HEK293 (cell line): ENCODE measurements around the gene WDR88.
"Not testable (repeated sequence)": the region's sequence is repeated elsewhere in the genome, so short reads cannot be mapped to it uniquely, and the experiment has no call there.

Experiments
- CTCF ChIA-PET: fragments of 350-600 bp; formaldehyde crosslinking; extraction: SDS; loops from one replicate; lab custom pipeline; 2021; ENCODE audit warnings: antibody characterized with exemption; lab: Yijun Ruan, JAX
- POLR2A ChIA-PET: fragments of 300-600 bp; formaldehyde crosslinking; extraction: SDS; loops from one replicate; lab custom pipeline; 2020; ENCODE audit warnings: antibody characterized with exemption, inconsistent platforms; lab: Yijun Ruan, JAX
- H3K27ac ChIP-seq: fragments of 200-500 bp; sonication (Bioruptor generic); 2 replicates; pipeline ENCODE4 v1.5.1; 2014; ENCODE audit warnings: low read depth, low read length, control low read depth, inconsistent platforms; ENCODE audit errors: extremely low read depth
- H3K36me3 ChIP-seq, 2 experiments: fragments of 200-500 bp in 1 of 2; sonication (Bioruptor generic) in 1 of 2; 1 replicate in 1 of 2; 2 replicates in 1 of 2; pipeline ENCODE4 v1.5.1; 2014 to 2017; ENCODE audit warnings: inconsistent platforms in 2 of 2, low read length in 2 of 2; ENCODE audit not compliant: control insufficient read depth in 2 of 2, insufficient read depth in 1 of 2
- H3K4me1 ChIP-seq: fragments of 200-500 bp; sonication (Bioruptor generic); 2 replicates; pipeline ENCODE4 v1.5.1; 2014; ENCODE audit warnings: mild to moderate bottlenecking, low read length, inconsistent platforms; ENCODE audit not compliant: control insufficient read depth, insufficient read depth
- H3K4me3 ChIP-seq: 2 replicates; pipeline ENCODE4 v1.5.1; 2011; ENCODE audit warnings: low read depth, mild to moderate bottlenecking, control low read depth, low read length, moderate library complexity
- H3K9me3 ChIP-seq: fragments of 200-500 bp; sonication (Bioruptor generic); 2 replicates; pipeline ENCODE4 v1.5.1; 2014; ENCODE audit warnings: low read depth, low read length, inconsistent platforms; ENCODE audit not compliant: control insufficient read depth, insufficient read depth
- BCL11A ChIP-seq: fragments of 450-650 bp; formaldehyde crosslinking; IDR thresholded peaks from 2 replicates; pipeline ENCODE4 v1.5.1; 2016; ENCODE audit warnings: low read depth, missing biosample characterization, missing genetic modification characterization
- GLI2 ChIP-seq: fragments of 450-650 bp; formaldehyde crosslinking; IDR thresholded peaks from 2 replicates; pipeline ENCODE4; 2017; ENCODE audit warnings: missing biosample characterization, missing genetic modification characterization, low read depth, borderline replicate concordance
- PRDM1 ChIP-seq: fragments of 450-650 bp; formaldehyde crosslinking; IDR thresholded peaks from 2 replicates; pipeline ENCODE4; 2016; ENCODE audit warnings: missing biosample characterization, missing genetic modification characterization
- YY2 ChIP-seq: fragments of 450-650 bp; formaldehyde crosslinking; IDR thresholded peaks from 2 replicates; pipeline ENCODE4 v1.5.1; 2016; ENCODE audit warnings: missing biosample characterization, missing genetic modification characterization
- ZBTB44 ChIP-seq: fragments of 450-650 bp; IDR thresholded peaks from 2 replicates; pipeline ENCODE4 v1.5.1; 2018; ENCODE audit warnings: missing biosample characterization, mild to moderate bottlenecking, missing genetic modification characterization
- ZEB2 ChIP-seq: fragments of 450-650 bp; formaldehyde crosslinking; IDR thresholded peaks from 2 replicates; pipeline ENCODE4 v1.5.1; 2016; ENCODE audit warnings: missing biosample characterization, missing genetic modification characterization
- ZFP37 ChIP-seq: fragments of 450-650 bp; formaldehyde crosslinking; IDR thresholded peaks from 2 replicates; pipeline ENCODE4 v1.5.1; 2016; ENCODE audit warnings: missing biosample characterization, missing genetic modification characterization
- ZNF10 ChIP-seq: fragments of 450-650 bp; formaldehyde crosslinking; IDR thresholded peaks from 2 replicates; pipeline ENCODE4 v1.5.1; 2017; ENCODE audit warnings: missing biosample characterization, missing genetic modification characterization
- ZNF121 ChIP-seq: fragments of 450-650 bp; formaldehyde crosslinking; IDR thresholded peaks from 2 replicates; pipeline ENCODE4 v1.5.1; 2016; ENCODE audit warnings: missing biosample characterization, missing genetic modification characterization
- ZNF132 ChIP-seq: fragments of 450-650 bp; formaldehyde crosslinking; IDR thresholded peaks from 2 replicates; pipeline ENCODE4 v1.5.1; 2017; ENCODE audit warnings: missing biosample characterization, missing genetic modification characterization, borderline replicate concordance
- ZNF341 ChIP-seq: fragments of 450-650 bp; formaldehyde crosslinking; IDR thresholded peaks from 2 replicates; pipeline ENCODE4; 2016; ENCODE audit warnings: low read depth, missing biosample characterization, missing genetic modification characterization
- ZNF501 ChIP-seq: fragments of 450-650 bp; formaldehyde crosslinking; IDR thresholded peaks from 2 replicates; pipeline ENCODE4 v1.5.1; 2016; ENCODE audit warnings: missing biosample characterization, missing genetic modification characterization
- ZNF518A ChIP-seq: fragments of 450-650 bp; formaldehyde crosslinking; conservative IDR thresholded peaks from 2 replicates; pipeline ENCODE4 v1.5.1; 2016; ENCODE audit warnings: low read depth, missing biosample characterization, missing genetic modification characterization
- ZNF621 ChIP-seq: fragments of 450-650 bp; formaldehyde crosslinking; IDR thresholded peaks from 2 replicates; pipeline ENCODE4 v1.5.1; 2017; ENCODE audit warnings: missing biosample characterization, missing genetic modification characterization
- ZNF701 ChIP-seq: fragments of 450-650 bp; formaldehyde crosslinking; IDR thresholded peaks from 2 replicates; pipeline ENCODE4 v1.5.1; 2016; ENCODE audit warnings: missing biosample characterization, missing genetic modification characterization
- ZNF777 ChIP-seq: fragments of 450-650 bp; formaldehyde crosslinking; IDR thresholded peaks from 2 replicates; pipeline ENCODE4 v1.5.1; 2017; ENCODE audit warnings: missing biosample characterization, missing genetic modification characterization, borderline replicate concordance
- ZSCAN30 ChIP-seq: fragments of 450-650 bp; IDR thresholded peaks from 2 replicates; pipeline ENCODE4 v1.5.1; 2018; ENCODE audit warnings: missing biosample characterization, mild to moderate bottlenecking, missing genetic modification characterization, moderate library complexity
- ZSCAN4 ChIP-seq: fragments of 450-650 bp; formaldehyde crosslinking; IDR thresholded peaks from 2 replicates; pipeline ENCODE4 v1.5.1; 2017; ENCODE audit warnings: missing biosample characterization, missing genetic modification characterization

The WDR88 gene

GRCh38 chr19:33125929-33126388, 6.0 kb upstream of the WDR88 start (continued):
- no peak for TF ChIP-seq ZNF518A (tag by site-specific recombination)
- no peak for TF ChIP-seq ZNF132
- 0 out of 2 replicates have a peak, but pooled peaks have one; percentile 14 for TF ChIP-seq ZEB2 (tag by site-specific recombination)
- TF ChIP-seq ZNF701 (tag by site-specific recombination): no peak
- TF ChIP-seq BCL11A (tag by site-specific recombination): no peak
- no peak for TF ChIP-seq ZSCAN30 (tag by site-specific recombination)
- TF ChIP-seq ZFP37 (tag by site-specific recombination): 0 out of 2 replicates have a peak, but pooled peaks have one; percentile 24
- TF ChIP-seq ZNF621: no peak
- TF ChIP-seq ZNF121: no peak
- TF ChIP-seq ZBTB44 (tag by site-specific recombination): 0 out of 2 replicates have a peak, but pooled peaks have one; percentile 15
- TF ChIP-seq GLI2 (tag by site-specific recombination): no peak
- TF ChIP-seq YY2: no peak
- TF ChIP-seq ZNF501 (tag by site-specific recombination): 0 out of 2 replicates have a peak, but pooled peaks have one; percentile 18
- TF ChIP-seq ZNF341 (tag by site-specific recombination): no peak
- TF ChIP-seq ZNF10 (tag by site-specific recombination): peak; percentile 26; the same call in 1 of the 2 replicates
- TF ChIP-seq ZNF777 (tag by site-specific recombination): no peak

- CTCF ChIA-PET: interaction anchor here (0.6 to 15.4 kb wide), 29 partner anchors 8 to 1556 kb away, joined by 3 to 335 read pairs (median 4); partner anchors contain the start of genes CEP89 and FAAP24
- H3K4me1 ChIP-seq, H3K9me3 ChIP-seq, H3K27ac ChIP-seq, POLR2A ChIA-PET, H3K4me3 ChIP-seq: not testable (repeated sequence)
- peak; percentile 92 for TF ChIP-seq ZNF121
- H3K36me3 ChIP-seq: peaks cover 32 to 99% of the 10 kb centered on the region in 2 experiments
Observed at GRCh38 chr19:33126712-33127111, 5.2 kb upstream of the WDR88 start.

GRCh38 chr19:33129901-33130300, 2.0 kb upstream of the WDR88 start:
- CTCF ChIA-PET: interaction anchor here (0.6 to 15.4 kb wide), 7 partner anchors 8 to 154 kb away, joined by 3 to 335 read pairs (median 5); partner anchors contain the start of genes CEP89 and FAAP24
- H3K4me3 ChIP-seq: no peak overlapping the region
- H3K27ac ChIP-seq: no peak overlapping the region; the same call in 1 of the 2 replicates
- H3K9me3 ChIP-seq: no peaks in the 10 kb centered on the region
- POLR2A ChIA-PET: interaction anchor here (0.6 to 1.4 kb wide), 2 partner anchors 54 to 111 kb away, joined by 3 to 4 read pairs; no protein-coding TSS in a partner anchor
- peaks cover 13% of the 10 kb centered on the region for H3K4me1 ChIP-seq
- H3K36me3 ChIP-seq: peaks cover 32 to 76% of the 10 kb centered on the region in 2 experiments
- TF ChIP-seq ZSCAN4 (tag by site-specific recombination): no peak
- TF ChIP-seq PRDM1 (tag by site-specific recombination): peak; percentile 82
